Measurements from ENCODE around the gene RIBC1.

DNA sequence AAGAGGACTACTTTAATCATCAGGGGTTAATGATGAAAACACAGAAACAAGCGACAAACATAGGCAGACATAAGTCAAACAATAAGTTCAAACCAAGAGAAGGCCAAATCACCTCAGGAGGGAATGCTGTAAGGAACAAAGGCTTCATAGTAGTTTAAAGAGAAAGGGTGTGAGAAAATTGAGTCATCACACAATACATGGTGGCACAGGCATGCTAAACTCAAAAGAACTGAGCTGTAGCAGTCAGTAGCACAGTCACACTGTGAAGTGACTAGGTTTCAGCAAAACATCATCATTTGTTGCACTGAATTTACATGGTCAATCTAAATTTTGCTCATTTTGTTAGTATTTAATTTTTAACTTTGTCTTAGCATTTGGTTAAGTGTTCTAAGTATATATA, 24.5 kb upstream of the RIBC1 start:
- TF ChIP-seq POLR2A (IDR thresholded peaks at IDR 0.05): no peak
- TF ChIP-seq, protein P1, sequence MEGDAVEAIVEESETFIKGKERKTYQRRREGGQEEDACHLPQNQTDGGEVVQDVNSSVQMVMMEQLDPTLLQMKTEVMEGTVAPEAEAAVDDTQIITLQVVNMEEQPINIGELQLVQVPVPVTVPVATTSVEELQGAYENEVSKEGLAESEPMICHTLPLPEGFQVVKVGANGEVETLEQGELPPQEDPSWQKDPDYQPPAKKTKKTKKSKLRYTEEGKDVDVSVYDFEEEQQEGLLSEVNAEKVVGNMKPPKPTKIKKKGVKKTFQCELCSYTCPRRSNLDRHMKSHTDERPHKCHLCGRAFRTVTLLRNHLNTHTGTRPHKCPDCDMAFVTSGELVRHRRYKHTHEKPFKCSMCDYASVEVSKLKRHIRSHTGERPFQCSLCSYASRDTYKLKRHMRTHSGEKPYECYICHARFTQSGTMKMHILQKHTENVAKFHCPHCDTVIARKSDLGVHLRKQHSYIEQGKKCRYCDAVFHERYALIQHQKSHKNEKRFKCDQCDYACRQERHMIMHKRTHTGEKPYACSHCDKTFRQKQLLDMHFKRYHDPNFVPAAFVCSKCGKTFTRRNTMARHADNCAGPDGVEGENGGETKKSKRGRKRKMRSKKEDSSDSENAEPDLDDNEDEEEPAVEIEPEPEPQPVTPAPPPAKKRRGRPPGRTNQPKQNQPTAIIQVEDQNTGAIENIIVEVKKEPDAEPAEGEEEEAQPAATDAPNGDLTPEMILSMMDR (IDR thresholded peaks at IDR 0.05): no peak

Measured in uterus (tissue), 2 donors.